IPS-20b (cell line): ENCODE measurements around the gene SEMA3A.

Experiments used
- H3K27ac ChIP-seq: one replicate; pipeline ENCODE4 v1.5.1; 2013; ENCODE audit warnings: low read length
- H3K27me3 ChIP-seq: 2 replicates; pipeline ENCODE4 v1.6.1; 2013; ENCODE audit warnings: mild to moderate bottlenecking, low read length, inconsistent platforms; ENCODE audit not compliant: insufficient read depth
- H3K36me3 ChIP-seq: 2 replicates; pipeline ENCODE4 v1.6.1; 2013; ENCODE audit warnings: low read depth, mild to moderate bottlenecking, inconsistent platforms, low read length, moderate library complexity; ENCODE audit not compliant: insufficient read depth
- H3K4me1 ChIP-seq: 2 replicates; pipeline ENCODE4 v1.6.1; 2013; ENCODE audit warnings: mild to moderate bottlenecking, control low read depth, inconsistent platforms, low read length, moderate library complexity; ENCODE audit not compliant: insufficient read depth
- H3K4me3 ChIP-seq: 2 replicates; pipeline ENCODE4 v1.5.1; 2013; ENCODE audit warnings: mild to moderate bottlenecking, low read length, inconsistent platforms
- H3K9ac ChIP-seq: 2 replicates; pipeline ENCODE4 v1.6.1; 2013; ENCODE audit warnings: low read depth, mild to moderate bottlenecking, inconsistent platforms, low read length, moderate library complexity
- H3K9me3 ChIP-seq: 2 replicates; pipeline ENCODE4 v1.6.1; 2013; ENCODE audit warnings: mild to moderate bottlenecking, low read depth, low read length, inconsistent platforms; ENCODE audit not compliant: insufficient read depth

Gene SEMA3A

GRCh38 chr7:83921271-83921940 lies 273.2 kb downstream of the SEMA3A start:
- Histone ChIP-seq H3K9me3 (no peaks in the 10 kb centered on the region; the same call in 1 of the 2 replicates), H3K27me3 (no peaks in the 10 kb centered on the region), H3K36me3 (no peaks in the 10 kb centered on the region), H3K4me3 (no peak overlapping the region), H3K9ac (no peak overlapping the region), H3K27ac (no peak overlapping the region), H3K4me1 (no peaks in the 10 kb centered on the region)

DNA sequence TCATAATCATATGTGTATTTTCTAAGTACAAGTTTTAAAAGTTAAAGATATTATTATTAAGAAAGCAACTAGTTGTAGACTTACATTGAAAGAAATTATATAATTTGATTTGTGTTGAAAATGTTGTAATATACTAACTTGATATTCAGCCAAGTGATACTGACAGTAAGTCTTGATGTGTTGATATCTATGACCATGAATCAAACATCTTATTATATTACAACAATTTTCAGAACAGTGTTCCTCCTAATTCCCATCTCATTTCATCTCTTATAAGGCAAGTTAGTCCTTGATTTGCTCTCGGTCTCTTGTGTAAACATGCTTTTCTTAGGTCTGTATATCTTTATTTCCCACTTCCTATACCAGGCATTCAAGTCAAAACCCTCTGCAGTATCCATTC lies 276.4 kb downstream of the SEMA3A start:
- no peak overlapping the region for H3K4me3 ChIP-seq
- H3K36me3 ChIP-seq = no peaks in the 10 kb centered on the region
- no peaks in the 10 kb centered on the region for H3K4me1 ChIP-seq
- H3K27me3 ChIP-seq = no peaks in the 10 kb centered on the region
- H3K9me3 ChIP-seq = no peaks in the 10 kb centered on the region; the same call in 1 of the 2 replicates
- no peak overlapping the region for H3K9ac ChIP-seq
- H3K27ac ChIP-seq = no peak overlapping the region

DNA sequence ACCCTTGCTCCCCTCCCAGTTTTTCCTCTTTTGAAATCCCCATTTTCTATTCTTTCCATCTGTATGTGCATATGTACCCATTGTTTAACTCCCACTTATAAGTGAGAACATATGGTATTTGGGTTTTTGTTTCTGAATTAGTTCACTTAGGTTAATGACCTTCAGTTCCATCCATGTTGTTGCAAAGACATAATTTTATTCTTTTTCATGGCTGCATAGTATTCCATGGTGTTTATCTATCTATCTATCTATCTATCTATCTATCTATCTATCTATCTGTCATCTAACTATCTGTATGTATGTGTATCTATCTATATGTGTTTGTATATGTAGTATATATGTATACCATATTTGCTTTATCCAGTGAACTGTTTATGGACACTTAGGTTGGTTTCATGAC lies 281.4 kb downstream of the SEMA3A start:
- Histone ChIP-seq H3K9me3 (no peaks in the 10 kb centered on the region), H3K27me3 (no peaks in the 10 kb centered on the region), H3K9ac (no peak overlapping the region), H3K27ac (no peak overlapping the region), H3K4me1 (no peaks in the 10 kb centered on the region), H3K36me3 (no peaks in the 10 kb centered on the region), H3K4me3 (no peak overlapping the region)

DNA sequence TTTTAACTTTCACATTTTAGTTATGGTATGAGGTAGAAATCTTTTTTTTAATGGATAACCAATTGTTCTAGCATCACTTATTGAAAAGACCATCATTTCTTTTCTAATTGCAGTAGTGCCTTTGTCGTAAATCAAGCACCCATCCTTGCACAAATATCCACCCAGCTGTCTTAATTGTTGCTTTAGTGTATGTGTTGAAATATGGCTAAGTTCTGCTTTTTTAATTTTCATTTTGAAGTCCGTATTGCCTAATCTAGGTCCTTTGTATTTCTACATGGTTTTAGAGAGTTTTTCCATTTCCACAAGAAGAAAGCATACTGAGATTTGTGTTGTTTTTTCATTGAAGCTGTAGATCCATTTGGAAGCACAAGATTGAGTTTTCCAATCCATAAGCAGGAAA lies 286.1 kb downstream of the SEMA3A start:
- no peaks in the 10 kb centered on the region for H3K4me1 ChIP-seq
- H3K9me3 ChIP-seq = no peaks in the 10 kb centered on the region

More for the DNA sequence above, 286.1 kb downstream of the SEMA3A start:
- H3K4me3 ChIP-seq = no peak overlapping the region
- H3K27me3 ChIP-seq = no peaks in the 10 kb centered on the region
- no peak overlapping the region for H3K27ac ChIP-seq
- no peak overlapping the region for H3K9ac ChIP-seq
- H3K36me3 ChIP-seq = no peaks in the 10 kb centered on the region
